Osteoblast (primary cell): ENCODE measurements around the gene SLC39A11. TPM values are rescaled to one million over a fixed set of nuclear protein-coding genes. Genes with fewer than 3 reads are reported as not detected.

Source experiments
- DNase-seq: peaks from one replicate; pipeline ENCODE4 v3.0.0; 2011; ENCODE audit warnings: low spot score, mixed read lengths; ENCODE audit not compliant: insufficient read length; ENCODE audit errors: missing footprints
- H2AFZ ChIP-seq: 2 replicates; pipeline ENCODE4 v1.6.0; 2011; ENCODE audit warnings: mild to moderate bottlenecking, low read length
- H3K27ac ChIP-seq: 2 replicates; pipeline ENCODE4 v1.5.1; 2011; ENCODE audit warnings: mild to moderate bottlenecking, low read depth, low read length, moderate library complexity
- H3K27me3 ChIP-seq: 2 replicates; pipeline ENCODE4 v1.6.0; 2012; ENCODE audit warnings: mild to moderate bottlenecking, control low read depth, inconsistent platforms, low read length, moderate library complexity; ENCODE audit not compliant: insufficient read depth
- H3K36me3 ChIP-seq: 2 replicates; pipeline ENCODE4 v1.5.1; 2011; ENCODE audit warnings: mild to moderate bottlenecking, low read length, control low read depth, moderate library complexity; ENCODE audit not compliant: insufficient read depth
- H3K4me1 ChIP-seq: 2 replicates; pipeline ENCODE4 v1.5.1; 2011; ENCODE audit warnings: mild to moderate bottlenecking, low read length, control low read depth, moderate library complexity; ENCODE audit not compliant: insufficient read depth
- H3K4me2 ChIP-seq: 2 replicates; pipeline ENCODE4 v1.6.0; 2011; ENCODE audit warnings: mild to moderate bottlenecking, low read length; ENCODE audit not compliant: insufficient read depth
- H3K4me3 ChIP-seq: fragments of 200-600 bp; sonication (generic); 3 replicates; pipeline ENCODE4 v1.5.1; 2012; ENCODE audit warnings: mild to moderate bottlenecking, low read length, inconsistent platforms; ENCODE audit not compliant: insufficient read depth
- H3K79me2 ChIP-seq: 2 replicates; pipeline ENCODE4 v1.6.0; 2012; ENCODE audit warnings: mild to moderate bottlenecking, low read length, control low read depth, inconsistent platforms; ENCODE audit not compliant: insufficient read depth
- H3K9me3 ChIP-seq: 2 replicates; pipeline ENCODE4 v1.5.1; 2011; ENCODE audit warnings: low read depth, low read length, control low read depth
- H4K20me1 ChIP-seq: 2 replicates; pipeline ENCODE4 v1.6.0; 2012; ENCODE audit warnings: mild to moderate bottlenecking, low read length, control low read depth; ENCODE audit not compliant: insufficient read depth
- total RNA-seq: library from RNA; depleted of rRNA; stranded (reverse); fragments of >200 nt; gene quantifications from 2 replicates; pipeline ENCODE4 v1.2.3, GENCODE V29; 2012
- TF ChIP-seq, protein P1 (sequence below): IDR thresholded peaks from 2 replicates; pipeline ENCODE4 v1.5.1; 2011; ENCODE audit warnings: mild to moderate bottlenecking, low read depth, low read length, moderate library complexity; ENCODE audit errors: extremely low read depth

Gene SLC39A11
- total RNA-seq, 1 donor: 27.1 TPM

DNA sequence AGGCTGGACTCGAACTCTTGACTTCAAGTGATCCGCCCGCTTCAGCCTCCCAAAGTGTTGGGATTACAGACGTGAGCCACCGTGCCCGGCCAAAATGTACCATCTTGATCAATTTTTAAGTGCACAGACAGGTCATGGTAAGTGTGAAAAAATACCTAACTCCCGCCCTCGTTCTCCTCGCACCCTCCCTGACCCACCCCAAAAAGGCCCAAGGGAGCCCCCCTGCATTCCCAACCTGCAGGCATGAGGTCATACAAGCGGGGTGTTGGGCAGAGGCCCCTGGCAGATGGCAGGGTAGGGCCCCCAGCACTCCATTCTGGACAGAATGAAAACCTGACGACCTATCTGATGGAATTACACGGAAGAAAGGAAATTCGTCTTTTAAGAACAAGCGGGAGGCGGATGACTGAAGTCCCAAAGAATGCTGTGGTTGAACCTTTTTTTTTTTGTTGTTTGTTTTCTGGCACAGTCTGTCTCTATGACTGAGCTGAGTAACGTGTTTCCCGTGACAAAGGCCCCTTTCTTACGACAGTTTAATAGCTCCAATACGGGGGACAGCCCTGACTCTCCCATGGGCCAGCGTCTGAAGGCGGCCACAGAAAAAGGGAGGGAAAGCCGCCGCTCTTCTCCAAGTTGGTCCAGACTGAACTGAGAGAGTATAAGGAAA is 376.4 kb downstream of the SLC39A11 start:
- TF ChIP-seq, protein P1, sequence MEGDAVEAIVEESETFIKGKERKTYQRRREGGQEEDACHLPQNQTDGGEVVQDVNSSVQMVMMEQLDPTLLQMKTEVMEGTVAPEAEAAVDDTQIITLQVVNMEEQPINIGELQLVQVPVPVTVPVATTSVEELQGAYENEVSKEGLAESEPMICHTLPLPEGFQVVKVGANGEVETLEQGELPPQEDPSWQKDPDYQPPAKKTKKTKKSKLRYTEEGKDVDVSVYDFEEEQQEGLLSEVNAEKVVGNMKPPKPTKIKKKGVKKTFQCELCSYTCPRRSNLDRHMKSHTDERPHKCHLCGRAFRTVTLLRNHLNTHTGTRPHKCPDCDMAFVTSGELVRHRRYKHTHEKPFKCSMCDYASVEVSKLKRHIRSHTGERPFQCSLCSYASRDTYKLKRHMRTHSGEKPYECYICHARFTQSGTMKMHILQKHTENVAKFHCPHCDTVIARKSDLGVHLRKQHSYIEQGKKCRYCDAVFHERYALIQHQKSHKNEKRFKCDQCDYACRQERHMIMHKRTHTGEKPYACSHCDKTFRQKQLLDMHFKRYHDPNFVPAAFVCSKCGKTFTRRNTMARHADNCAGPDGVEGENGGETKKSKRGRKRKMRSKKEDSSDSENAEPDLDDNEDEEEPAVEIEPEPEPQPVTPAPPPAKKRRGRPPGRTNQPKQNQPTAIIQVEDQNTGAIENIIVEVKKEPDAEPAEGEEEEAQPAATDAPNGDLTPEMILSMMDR: no peak
- Histone ChIP-seq H2AFZ (no peak overlapping the region), H3K27ac (peak overlapping the region; percentile 86), H3K4me1 (peaks cover 19% of the 10 kb centered on the region), H3K9me3 (no peaks in the 10 kb centered on the region), H3K4me2 (peak overlapping the region; percentile 73), H3K4me3 (peak overlapping the region; percentile 54), H3K79me2 (no peaks in the 10 kb centered on the region), H4K20me1 (no peaks in the 10 kb centered on the region), H3K36me3 (no peaks in the 10 kb centered on the region), H3K27me3 (no peaks in the 10 kb centered on the region)
- peak; percentile 96 for DNase-seq

DNA sequence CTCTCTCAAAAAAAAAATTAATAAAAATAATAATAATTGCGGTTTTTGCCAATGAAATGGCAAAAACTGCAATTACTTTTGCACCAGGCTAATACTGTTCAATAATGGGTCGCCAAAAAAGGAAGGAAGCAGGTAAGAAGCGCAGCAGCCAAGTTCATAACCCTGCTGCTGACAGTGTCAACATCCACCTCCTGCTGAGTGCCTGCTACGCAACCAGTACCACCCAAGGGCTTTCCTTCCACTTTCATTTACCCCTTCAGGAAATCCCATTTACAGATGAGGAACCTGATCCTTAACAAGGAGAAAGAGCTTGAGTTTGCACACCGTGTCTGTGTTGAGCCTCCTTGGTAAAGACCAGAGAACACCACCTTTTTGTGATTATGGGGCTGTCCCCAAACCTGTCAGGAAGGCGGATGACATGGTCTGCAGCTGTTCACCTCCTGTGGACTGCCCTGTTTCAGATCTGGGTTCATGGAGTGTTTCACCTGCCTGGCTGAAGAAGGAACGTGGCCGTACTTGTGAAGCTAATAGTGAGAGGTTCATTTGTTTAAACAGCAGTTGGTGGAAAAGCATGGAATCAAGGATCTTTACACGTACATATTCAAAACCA is 378.0 kb downstream of the SLC39A11 start:
- H3K36me3 ChIP-seq: no peaks in the 10 kb centered on the region
- H2AFZ ChIP-seq: no peak overlapping the region
- no peak overlapping the region for H3K4me3 ChIP-seq
- no peak overlapping the region for H3K27ac ChIP-seq
- H3K4me2 ChIP-seq: no peak overlapping the region
- H4K20me1 ChIP-seq: no peaks in the 10 kb centered on the region
- H3K79me2 ChIP-seq: no peaks in the 10 kb centered on the region
- no peaks in the 10 kb centered on the region for H3K9me3 ChIP-seq
- TF ChIP-seq, protein P1: no peak
- no peak for DNase-seq
- no peaks in the 10 kb centered on the region for H3K27me3 ChIP-seq
- peaks cover 14% of the 10 kb centered on the region for H3K4me1 ChIP-seq

DNA sequence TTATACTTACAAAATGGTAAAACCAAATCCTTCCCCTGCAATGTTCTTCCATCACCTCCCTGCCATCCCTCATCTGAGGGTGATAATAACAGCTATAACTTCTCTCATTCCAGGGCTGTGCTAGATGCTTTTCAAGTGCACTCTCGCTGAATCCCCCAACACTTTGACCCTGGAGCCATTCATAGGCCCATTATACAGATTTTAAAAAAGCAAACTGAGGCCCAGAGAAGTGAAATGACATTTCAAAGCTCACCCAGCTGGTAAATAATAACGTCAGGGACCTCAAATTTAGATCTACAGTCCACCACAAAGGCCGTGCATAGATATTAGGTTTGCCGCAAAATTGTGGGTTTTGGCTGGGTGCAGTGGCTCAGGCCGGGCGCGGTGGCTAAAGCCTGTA is 378.8 kb downstream of the SLC39A11 start:
- H3K27me3 ChIP-seq: no peaks in the 10 kb centered on the region

More for the DNA sequence above, 378.8 kb downstream of the SLC39A11 start:
- Histone ChIP-seq H3K9me3 (no peaks in the 10 kb centered on the region), H3K4me2 (no peak overlapping the region), H3K36me3 (no peaks in the 10 kb centered on the region), H3K4me1 (peaks cover 8% of the 10 kb centered on the region), H2AFZ (no peak overlapping the region), H3K79me2 (no peaks in the 10 kb centered on the region), H4K20me1 (no peaks in the 10 kb centered on the region), H3K27ac (no peak overlapping the region), H3K4me3 (no peak overlapping the region)
- no peak for DNase-seq
- TF ChIP-seq, protein P1: no peak
